ENCODE measurements around the gene CDH4.
"Not testable (repeated sequence)": the region's sequence is repeated elsewhere in the genome, so short reads cannot be mapped to it uniquely, and the experiment has no call there.

Gene CDH4

DNA sequence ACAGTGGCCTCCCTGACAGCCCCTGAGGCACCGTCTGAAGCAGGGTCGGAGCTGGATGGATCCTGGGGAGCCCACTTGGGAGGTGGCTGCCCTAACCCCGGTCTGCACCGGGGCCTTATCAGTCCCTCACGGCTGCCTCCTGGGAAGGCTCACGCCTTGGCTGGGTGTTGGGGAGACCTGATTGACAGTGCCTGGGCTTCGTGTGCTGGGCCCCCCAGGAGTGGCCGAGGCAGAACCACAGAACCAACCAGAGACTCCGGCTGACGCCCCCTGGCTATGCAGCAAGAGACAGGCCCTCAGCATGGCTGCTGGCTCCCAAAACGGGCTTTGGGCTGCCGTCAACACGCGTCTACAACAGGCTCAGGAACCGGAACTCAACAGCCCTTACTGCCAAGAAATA is 594.0 kb downstream of the CDH4 start:
- no peak for DNase-seq (ENCODE audit: low read depth)

DNA sequence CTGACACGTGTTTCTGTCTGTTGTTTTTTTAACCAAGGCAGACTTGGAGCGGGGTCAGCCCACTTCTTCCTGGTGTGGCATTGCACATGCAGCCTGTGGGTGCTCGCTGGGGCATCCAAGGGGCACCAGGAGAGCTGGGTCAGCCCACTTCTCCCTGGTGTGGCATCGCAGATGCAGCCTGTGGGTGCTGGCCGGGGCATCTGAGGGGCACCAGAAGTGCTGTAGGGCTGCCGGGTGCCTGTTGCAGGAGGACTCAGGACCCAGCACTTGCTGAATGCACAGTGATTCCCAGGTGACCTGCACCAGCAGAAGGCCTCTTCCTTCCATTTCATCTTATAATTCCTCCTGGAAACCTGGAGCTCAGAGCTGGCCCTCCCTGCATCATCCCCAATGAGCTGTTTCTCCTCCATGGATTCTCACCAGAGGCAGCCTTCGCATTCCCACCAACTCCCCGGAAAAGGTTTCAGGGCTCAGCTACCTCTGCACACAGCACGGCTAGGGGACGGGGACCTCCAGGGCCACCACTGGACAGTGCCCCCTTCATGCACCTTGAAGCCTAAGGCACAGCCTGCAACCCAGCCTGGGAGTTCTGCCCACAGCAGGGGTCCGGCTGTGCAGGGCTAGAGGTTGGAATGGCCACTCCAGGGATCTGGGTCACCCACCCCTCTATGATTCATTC is 594.8 kb downstream of the CDH4 start:
- no peak for DNase-seq (ENCODE audit: low read depth)

DNA sequence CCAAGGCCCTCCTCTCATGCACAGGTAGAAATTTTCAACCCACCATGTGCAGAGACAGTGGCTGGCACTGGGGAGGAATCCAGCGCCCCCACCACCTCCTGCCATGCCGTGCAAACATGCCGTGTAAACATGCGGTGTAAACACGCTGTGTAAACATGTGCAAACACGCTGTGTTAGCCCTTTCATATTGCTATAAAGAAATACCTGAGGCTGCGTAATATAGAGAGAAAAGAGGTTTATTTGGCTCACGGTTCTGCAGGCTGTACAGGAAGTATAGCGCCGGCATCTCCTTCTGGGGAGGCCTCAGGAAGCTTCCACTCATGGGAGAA is 595.3 kb downstream of the CDH4 start:
- no peak for DNase-seq (ENCODE audit: low read depth)

DNA sequence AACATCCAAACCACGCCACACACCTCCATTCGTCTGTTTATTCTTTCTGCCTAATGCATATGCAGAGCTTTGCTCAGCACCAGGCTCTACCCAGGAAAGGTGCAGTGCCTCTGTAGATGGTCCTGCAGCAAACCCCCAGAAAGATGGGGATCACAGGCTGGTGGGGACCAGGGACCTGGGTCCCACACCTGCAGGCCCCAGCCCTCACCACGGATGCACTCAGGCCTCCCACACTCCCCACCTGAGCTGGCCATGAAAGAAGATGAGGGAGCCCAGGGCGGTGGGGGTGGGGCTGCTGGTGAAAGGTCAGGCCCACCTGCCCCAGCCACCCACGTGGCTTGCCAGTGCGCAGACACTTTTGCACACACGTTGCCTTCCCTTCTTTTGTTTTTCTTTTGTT is 595.9 kb downstream of the CDH4 start:
- no peak for DNase-seq (ENCODE audit: low read depth)

DNA sequence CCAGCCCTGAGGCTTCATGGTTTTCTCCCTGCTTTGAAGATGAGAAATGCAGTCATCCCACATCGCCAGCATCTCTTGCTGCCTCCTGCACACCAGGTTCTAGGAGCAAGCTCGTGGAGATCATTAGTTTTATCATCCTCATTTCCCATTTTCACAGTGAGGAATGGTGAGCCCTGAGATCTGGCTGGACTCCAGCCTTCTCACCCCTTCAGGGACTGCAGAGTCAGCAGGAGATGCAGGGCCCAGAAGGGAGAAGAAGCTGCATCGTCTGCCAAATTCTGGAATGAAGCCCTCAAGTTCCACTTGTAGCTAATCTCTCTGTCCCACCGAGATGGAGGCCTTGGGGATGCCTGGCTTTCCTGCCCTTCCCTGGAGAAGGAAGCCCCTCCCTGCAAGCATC is 596.8 kb downstream of the CDH4 start:
- DNase-seq (ENCODE audit: low read depth) = no peak

DNA sequence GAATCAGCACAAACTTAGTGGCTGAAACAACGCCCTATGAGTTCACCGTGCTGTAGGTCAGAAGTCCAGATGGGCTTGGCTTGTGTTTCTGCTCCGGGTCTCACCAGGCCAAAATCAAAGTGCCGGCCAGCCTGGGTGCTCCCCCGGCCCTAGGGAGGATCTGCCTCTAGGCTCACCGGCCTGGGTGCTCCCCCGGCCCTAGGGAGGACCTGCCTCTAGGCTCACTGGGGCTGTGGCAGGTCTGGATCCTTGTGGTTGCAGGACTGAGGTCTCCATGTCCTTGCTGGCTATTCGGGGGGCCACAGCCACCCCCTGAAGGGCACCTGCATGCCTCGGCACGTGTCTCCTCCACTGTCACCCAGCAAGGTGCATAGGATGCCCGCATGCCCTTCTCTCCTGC is 597.3 kb downstream of the CDH4 start:
- DNase-seq (ENCODE audit: low read depth) = no peak

DNA sequence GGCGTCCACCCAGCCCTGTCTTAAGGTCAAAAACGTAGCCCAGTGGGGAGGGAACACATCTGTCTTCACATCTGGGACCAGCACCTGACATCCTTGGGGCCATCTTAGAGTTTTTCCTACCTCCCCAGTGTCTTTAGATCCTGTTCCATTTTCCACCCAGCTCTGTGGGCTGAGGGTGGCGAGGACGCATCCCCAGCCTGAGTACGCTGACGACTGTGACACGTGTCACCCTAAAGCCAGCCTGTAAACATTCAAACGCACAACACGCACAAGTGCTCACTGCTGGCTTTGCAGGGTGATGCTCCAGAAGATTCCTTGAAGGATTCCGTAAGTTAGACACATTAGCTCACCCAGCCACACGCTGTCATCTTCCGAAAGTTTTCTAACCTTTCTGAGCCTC is 597.8 kb downstream of the CDH4 start:
- DNase-seq (ENCODE audit: low read depth) = no peak

DNA sequence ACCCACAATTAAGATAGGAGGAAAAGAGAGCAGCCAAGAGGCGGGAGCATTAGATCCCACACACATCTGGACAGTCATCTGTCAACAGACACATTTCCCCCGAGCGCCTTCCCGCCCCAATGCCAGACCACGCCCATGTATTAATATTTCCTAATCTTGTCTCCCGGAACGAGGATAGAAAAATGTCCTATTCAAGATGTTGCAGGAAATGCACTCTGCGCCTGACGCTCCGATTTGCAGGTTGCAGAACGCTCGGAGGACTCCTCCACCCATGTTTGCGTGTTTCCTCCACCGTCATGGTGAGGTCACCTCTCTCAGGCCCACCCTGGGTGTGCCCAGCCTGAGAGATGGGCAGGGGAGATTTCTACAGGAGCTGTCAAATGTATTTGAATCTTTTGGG is 598.4 kb downstream of the CDH4 start:
- DNase-seq (ENCODE audit: low read depth) = no peak

DNA sequence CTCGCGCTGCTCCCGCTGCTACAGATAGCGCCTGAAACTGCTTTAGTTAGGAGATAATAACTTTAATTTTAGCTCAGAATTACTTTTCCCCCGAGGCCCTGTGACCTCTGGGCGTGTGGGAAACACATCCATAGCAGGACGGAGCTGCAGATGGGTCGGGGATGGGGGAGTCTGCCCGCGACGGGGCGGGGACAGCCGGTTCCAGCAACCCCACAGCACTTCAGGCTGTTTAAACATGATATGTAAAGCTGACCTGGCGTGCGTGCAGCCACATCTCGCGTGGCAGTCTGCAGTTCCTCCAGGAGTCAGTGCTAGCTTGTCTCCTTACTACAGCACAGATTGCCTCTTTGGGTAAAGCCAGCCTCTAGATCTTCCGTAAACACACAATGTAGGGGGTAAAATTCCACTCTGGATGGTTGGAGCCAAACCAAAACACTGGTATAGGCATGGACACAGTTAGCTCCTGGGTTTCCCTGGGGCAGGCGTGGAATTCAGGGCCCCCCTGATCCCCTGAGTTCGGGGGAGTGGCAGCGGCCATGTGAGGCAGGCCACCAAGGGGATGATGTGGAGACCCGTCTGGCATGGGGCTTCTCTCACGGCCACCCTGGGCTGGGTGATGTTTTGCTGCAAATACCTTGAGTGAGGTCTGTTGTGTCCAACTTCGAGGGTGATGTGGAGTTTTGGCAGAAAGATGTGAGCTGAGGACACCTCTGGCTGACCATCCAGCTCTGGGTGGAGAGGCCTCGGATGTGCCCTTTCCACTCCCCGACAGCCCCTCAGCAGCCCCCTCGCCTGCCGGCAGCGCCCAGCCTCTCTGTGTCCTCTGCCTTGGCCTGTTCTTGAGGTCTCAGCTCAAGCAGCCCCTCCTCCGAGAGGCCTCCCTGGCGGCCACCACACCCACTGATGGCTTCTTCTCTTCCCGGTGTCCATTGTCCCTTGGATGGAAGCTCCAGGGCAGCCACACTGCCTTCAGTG is 599.2 kb downstream of the CDH4 start:
- DNase-seq (ENCODE audit: low read depth) = no peak

DNA sequence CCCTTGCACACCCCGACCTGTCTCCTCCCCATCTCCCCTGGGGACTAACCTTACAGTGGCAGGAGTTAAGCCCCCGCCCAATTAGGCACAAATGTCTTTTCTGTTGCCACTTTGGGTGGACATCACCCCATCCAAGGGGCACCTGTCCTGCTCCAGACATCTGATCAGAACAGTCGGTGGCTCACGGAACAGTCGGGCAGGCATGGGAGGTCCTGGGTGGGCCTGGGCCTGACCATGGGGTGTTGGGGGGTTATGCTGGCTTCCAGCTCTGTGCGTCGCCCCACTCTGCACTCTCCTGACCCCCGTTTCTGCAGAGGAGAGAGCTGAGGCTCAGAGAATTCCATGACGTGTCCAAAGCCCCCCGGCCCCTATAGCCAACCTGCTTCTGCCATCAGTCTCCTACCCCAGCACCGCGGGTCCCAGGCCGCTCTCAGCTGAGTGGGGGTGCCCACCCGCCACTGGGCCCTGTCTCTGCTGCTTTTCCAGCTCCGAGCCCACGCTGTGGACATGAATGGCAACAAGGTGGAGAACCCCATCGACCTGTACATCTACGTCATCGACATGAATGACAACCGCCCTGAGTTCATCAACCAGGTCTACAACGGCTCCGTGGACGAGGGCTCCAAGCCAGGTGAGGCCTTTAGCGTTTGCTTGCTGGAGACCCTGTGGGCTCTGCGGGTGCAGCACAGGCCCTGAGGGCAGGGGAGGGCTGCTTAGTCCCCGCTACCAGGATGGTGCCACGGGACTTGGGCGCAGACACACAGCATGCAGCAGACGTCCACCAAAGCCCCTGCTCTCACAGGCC is 600.4 kb downstream of the CDH4 start:
- no peak for DNase-seq (ENCODE audit: low read depth)

DNA sequence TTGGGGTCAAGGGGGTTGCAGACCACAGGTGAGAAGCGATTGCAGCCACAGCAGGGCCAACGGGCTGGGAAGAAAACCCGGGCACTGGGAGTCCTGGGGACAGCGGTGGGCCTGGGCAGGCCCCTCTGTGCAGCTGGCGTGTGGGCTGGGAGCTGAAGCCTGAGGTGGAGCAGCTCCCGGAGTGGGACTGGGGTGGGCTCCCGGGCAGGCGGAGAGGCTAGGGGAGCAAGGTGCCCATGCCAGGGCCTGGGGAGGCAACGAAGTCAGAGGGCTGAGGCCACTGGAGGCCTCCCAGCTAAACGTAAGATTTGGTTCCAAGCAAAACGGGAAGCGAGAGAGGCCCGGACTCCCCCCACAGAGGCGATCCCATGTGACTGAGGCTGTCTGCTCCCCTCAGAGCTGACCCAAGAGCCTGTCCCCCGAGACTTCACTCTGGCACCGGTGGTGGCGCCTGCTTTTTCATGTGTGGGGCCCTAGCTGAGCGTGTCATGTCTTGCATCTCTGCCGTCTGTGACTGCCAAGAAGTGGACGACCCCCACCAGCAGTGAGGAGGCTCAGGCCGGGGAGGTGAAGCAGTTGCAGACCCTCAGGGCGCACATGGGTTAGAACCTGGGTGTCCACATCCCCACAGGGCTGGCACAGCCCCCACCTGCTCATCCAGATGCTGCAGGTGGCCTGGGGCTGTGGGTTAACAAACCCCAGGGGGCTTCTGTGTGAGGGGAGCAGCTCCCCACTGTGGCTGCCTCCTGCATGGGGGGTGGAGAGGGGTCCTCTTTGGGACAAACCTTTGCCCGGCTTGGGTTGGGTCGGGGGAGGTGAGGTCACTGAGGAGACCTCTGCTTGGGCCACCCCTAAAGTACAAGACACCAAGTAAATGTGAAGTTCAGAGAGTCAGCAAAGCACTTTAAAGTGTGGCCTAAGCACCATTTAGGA is 601.3 kb downstream of the CDH4 start:
- no peak for DNase-seq (ENCODE audit: low read depth)

DNA sequence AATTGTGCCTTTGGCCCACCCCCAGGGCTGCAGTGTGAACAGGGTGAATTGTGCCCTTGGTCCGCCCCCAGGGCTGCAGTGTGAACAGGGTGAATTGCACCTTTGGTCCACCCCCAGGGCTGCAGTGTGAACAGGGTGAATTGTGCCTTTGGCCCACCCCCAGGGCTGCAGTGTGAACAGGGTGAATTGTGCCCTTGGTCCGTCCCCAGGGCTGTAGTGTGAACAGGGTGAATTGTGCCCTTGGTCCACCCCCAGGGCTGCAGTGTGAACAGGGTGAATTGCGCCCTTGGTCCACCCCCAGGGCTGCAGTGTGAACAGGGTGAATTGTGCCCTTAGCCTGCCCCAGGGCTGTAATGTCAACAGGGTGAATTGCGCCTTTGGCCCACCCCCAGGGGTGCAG is 602.5 kb downstream of the CDH4 start:
- DNase-seq (ENCODE audit: low read depth) = not testable (repeated sequence)

DNA sequence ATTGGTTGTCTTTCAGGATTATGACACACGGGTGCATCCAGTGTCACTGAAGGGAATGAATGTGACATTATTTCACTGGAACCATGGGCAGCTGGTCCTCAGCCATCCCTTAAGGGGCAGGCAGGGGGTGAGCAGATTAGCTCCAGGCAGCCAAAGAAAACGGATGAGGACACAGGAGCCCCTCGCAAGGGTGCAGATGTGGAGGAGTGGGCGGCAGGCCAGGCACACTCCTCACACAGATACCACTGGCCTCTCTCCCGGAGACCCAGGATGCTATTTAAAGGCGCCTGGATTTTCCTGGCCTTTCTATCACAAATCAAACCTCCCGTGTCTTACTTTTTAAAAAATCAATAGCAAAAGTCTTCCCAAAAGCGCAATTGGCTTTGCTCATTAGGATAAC is 603.2 kb downstream of the CDH4 start:
- no peak for DNase-seq (ENCODE audit: low read depth)

DNA sequence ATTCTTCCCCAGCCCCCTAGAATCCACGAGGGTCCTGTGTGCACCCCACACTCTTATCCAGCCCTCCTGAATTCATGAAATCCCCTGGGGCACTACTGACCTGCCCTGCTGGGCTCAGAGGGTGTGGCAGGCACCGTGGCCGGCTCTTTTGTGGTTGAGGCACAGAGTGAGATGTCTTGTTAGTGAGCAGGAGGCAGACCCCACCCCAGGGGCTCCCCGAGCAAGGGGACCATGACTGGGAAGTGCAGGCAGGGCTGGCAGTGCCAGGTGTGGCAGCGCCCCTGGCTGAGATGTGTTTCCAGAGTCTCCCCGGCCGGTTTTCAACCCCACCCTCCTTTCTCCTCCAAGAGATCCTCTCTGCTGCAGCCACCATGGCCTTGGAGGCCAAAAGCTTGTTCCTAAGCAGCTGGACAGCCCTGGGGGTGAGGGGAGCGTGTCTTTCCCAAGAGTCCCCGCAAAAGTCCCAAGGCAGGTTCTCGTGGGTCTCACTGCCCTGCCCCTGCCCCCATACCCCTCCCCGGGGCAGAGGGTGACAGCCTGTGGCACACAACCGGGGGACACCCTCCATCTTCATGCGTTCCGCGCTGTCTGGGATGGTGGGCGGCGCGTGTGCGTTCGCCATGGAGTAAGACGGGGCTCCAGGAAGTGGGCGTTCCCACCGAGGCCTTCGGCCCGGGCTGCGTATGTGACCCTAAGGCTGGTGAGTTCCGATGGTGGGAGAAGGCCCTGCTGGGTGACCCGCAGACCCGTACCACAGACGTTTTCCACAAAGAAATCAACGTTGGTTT is 604.8 kb downstream of the CDH4 start:
- DNase-seq (ENCODE audit: low read depth) = no peak

DNA sequence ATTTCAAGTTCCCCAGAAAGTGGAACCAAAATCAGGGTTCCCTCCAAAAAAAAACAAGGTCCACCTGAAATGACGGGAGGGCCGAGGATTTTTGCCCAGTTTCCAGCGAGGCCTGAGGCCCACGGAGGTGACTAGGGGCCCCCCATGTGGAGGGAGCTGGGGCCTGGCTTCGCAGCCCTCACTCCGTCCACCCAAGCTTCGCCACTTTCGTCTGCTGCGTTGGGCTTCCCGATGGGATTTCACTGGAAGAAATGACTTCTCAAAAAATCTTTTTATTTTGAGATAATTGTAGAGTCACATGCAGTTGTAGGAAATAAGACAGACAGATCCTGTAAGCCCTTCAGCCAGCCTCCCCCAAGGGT is 605.3 kb downstream of the CDH4 start:
- DNase-seq (ENCODE audit: low read depth) = no peak

DNA sequence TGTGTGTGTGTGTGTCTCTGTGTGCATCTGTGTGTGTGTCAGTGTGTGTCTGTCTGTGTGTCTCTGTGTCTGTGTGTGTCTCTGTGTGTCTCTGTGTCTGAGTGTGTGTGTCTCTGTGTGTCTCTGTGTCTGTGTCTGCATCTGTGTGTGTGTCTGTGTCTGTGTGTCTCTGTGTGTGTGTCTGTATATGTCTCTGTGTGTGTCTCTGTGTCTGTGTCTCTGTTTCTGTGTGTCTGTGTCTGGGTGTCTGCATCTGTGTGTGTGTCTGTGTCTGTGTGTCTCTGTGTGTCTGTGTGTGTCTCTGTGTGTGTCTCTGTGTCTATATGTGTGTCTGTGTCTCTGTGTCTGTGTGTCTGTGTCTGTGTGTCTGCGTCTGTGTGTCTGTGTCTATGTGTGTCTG is 605.8 kb downstream of the CDH4 start:
- DNase-seq (ENCODE audit: low read depth) = no peak

DNA sequence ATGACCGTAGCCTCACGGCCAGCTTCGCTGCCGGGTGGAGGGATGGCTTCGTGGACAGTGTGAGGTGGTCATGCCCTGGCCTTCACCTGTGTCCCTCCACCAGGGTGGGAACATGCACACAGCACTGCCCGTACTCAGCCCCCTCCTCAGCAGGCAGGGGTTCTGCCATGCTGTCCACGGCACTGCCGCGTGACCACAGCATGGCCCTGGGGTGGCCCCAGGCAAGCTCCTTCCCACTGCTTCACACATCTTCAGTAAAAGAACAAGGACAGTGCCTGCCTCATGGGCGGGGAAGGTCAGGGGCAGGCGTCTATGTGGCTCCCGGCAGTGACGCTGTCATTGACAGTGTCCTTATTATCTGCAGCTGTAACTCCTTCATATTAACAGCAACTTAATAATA is 607.7 kb downstream of the CDH4 start:
- DNase-seq (ENCODE audit: low read depth) = no peak

DNA sequence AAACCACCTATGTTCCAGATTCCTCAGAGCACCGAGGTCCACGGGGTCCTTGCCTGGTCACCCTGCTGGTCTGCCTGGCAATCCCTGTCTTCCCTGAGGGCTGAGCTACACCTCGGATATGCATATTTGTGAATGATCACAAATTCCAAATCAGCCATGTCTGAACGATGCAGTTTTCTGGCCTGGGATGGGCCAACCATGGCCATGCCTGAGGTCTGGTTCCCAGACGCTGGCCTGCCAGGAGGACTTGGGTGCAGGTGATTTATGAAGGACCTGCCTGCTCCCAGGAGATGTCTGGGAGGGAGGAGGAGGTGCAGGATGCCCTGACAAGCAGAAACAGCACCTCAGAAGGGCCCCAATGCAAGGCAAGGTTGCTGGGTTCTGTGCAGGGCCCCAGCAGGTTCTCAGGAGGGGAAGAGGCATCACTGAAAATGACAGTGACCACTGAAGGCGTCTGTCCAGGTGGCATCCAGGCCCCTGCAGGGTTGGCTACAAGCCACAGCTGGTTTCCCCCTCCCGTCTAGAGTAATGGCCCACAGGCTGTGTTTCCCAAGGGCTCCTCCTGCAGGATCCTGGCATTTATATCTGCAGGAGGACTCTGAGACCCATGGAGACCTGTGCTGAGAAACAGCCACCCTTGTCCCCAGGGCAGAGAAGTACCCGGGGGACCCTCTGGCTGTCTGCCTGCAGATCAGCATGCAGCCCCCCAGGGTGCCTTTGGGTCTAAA is 608.4 kb downstream of the CDH4 start:
- DNase-seq (ENCODE audit: low read depth) = no peak

DNA sequence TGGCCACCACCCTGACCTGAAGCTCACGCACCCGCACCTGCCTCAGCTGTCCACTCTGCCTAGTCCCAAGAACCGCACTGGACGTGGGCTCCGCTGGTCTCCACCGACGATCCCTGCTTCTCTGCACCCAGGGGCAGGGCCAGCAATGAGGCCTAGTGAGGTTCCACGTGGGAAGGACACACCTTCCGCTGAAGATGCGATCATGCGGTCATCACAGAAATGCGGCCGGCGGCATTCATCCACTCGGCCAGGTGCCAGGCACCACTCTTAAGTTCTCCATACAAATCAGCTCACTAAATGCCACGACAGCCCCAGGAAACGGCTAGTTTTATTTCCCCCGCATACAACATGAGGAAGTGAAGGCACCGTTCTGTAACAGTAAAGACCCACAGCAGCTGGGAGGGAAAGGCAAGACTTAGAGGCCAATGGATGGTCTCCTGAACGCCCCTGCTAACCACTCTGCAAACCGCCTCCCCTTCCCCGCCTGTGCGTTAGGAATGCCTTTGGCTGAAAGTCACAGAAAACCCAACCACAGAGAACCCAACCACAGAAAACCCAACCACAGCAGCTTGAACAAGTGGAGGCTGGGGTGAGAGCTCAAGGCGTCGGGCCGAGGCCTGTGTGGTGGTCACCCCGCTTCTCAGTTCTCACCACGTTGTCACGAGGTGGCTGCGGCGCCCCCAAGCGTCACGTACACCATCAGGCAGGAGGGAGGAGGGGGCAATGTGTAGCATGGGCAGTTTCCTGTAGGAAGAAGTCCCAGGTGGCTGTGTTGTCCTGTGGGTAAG is 609.2 kb downstream of the CDH4 start:
- no peak for DNase-seq (ENCODE audit: low read depth)
